Fibroblast of skin of back (primary cell): Measurements from ENCODE around the gene PLSCR4.
"Not testable (repeated sequence)": the region's sequence is repeated elsewhere in the genome, so short reads cannot be mapped to it uniquely, and the experiment has no call there.

Experiments used
- DNase-seq: peaks from one replicate; pipeline ENCODE4 v3.0.0-alpha.2; 2013

The PLSCR4 gene

DNA sequence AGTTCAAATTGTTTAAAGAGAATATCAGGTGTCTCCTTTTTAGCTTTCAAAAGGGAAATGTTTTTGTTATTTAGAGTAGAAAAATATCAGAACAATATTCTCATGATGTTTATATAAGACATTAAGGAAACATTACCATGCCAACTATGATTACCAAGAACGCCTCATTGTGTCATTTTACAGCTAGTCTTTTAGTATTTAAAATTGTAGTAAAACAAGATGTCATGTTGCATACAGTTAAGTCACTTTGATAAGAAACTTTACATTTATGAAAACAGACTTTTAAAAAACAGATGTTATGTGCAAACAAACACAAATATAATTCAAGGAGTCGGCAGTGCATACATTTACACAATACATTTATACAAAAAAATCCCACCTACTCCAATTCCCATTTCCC is 4.4 kb downstream of the PLSCR4 start:
- DNase-seq: no peak

- DNase-seq: no peak
Observed at GRCh38 chr3:146243559-146243958, 7.3 kb downstream of the PLSCR4 start.

DNA sequence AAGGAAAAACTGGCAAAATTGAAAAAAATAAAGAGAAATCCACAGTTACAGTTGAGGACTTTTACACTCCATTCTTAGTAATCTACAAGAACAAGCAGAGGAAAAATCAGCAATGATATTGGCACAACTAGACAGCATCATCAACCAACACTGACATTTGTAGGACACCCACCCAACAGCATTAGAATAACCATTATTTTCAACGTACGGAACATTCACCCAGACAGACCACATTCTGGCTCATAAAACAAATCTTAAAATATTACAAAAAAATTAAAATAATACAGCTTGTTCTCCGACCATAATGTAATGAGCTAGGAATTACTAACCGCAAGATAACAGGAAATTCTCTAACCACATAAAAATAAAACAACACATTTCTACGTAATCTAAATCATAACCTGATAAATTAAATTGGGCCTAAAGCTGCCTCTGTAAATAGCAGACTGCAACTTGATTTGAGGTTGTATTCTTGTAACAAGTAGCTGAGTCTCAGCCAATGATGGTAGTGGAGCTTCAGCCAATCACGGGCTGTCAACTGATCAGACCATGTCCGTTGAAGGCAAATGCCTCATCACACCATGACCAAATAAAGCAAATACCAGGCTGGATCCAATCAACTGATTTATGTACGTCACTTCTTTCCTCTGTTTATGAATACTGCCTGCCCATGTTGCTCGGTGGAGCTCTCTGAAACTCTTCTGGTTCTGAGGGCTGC is 9.2 kb downstream of the PLSCR4 start:
- DNase-seq: peak; percentile 13

GRCh38 chr3:146233487-146233886 is 17.4 kb downstream of the PLSCR4 start:
- DNase-seq: no peak

DNA sequence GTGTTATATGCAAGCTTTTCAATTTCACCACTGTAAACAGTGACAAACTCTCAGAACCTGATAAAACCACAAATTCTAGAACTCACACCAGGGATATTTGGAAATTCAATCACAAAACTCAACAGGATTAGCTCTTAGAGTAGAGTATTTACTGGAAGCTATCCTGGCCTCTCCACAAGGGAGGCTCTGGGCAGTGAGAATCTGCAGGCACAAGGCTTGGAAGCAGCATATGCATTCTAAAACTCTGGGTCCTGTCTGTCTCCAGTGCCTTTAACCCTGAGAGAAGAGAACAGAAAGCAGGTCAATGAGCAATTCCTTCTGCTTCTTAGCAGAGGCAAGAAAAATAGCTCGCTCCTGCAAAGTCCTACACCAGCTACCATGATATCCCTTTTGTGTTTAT is 23.4 kb downstream of the PLSCR4 start:
- DNase-seq: no peak

- no peak for DNase-seq
Observed at GRCh38 chr3:146226881-146227280, 24.0 kb downstream of the PLSCR4 start.

- not testable (repeated sequence) for DNase-seq
Observed at GRCh38 chr3:146225458-146225857, 25.4 kb downstream of the PLSCR4 start.

GRCh38 chr3:146223401-146224373 is 27.2 kb downstream of the PLSCR4 start:
- no peak for DNase-seq

GRCh38 chr3:146222204-146223046 is 28.5 kb downstream of the PLSCR4 start:
- peak; percentile 7 for DNase-seq

DNA sequence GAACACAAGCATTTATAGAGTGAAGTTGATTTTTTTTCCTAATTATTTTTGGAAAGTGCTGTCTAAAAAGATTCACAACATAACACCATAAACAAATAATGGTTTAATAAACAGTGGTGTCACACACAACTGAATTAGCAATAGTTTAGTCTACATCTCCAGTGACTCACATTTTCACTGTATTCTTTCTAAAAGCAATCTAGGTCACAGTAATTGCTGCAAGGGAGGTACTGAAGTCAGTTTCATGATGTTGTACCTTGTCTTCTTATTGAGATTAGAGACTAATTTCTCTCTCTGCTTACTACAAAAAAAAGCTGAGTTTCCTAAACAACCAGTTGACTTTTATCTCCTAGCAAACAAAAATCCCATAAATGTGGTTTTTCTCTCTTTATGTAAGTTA is 29.6 kb downstream of the PLSCR4 start:
- no peak for DNase-seq

GRCh38 chr3:146218880-146219866 is 31.7 kb downstream of the PLSCR4 start:
- DNase-seq: peak; percentile 36

DNA sequence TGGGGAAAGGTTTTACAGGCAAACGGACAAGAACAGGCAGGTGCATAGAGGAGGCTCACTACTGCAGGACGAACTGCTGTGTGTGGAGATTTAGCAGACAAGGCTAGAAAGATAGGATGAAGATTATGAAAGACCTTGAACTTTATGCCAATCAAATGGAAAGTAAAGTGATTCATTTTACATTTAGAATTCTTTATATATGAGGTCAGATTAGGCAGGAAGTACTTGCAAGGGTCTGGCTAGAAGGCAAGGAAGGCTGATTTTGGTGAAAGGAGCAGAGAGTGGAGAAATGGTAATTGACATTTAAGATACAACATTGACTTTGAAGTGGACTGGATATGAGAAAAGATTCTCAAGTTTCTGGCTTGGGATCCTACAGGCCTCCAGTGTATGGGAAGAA is 33.6 kb downstream of the PLSCR4 start:
- peak; percentile 33 for DNase-seq

- DNase-seq: no peak
Observed at GRCh38 chr3:146214493-146214892, 36.4 kb downstream of the PLSCR4 start.

DNA sequence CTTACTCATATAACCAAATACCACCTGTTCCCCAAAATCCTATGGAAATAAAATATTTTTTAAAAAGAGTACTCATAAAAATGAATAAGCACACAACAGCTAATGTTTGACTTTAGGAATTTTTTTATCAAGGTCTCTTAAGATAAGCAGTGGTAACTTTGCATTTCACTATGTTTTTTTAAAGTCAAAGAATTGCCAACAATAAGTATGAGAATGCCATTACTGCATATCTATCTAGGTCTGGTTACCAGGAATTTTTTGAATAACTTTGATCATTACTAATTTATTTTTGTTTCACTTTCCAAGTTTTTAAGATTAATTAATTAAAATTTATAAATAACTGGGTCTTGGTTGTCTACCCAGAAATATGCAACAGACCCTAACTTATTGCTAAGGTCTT is 41.5 kb downstream of the PLSCR4 start:
- peak; percentile 15 for DNase-seq

- DNase-seq: no peak
Observed at GRCh38 chr3:146203776-146204175, 47.1 kb downstream of the PLSCR4 start.

DNA sequence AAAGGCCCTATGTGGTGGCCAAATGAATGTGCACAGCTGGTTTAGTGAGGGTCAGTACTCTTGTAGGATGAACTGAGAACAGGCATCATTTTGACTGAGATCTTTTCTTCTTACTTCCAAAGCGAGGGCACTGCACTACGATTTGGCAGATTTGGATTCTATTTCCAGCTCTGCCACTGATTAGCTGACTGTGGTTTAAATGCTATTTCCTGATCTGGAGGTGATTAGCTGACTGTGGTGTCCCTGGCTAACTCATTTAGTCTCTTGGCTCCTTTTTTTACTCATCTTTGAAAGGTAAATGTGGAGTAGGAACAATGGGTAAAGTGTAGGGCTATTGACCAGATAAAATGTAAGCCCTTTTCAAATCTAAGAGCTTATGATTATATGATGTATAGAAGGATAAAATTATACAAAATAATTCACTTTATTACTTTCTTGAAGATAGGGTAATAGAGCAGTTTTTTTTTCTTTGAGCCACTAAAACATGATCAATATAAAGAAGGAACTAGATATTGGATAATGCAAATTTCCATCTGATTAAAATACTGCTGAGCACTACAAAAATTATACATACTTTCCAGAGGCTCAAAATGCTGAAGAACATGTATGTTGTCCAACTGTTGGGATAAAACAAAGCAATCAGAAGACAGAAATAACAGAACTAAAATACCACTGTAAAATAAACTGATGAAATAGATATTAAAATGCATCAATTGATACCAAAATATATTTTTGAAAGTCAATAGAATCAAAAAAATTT is 50.3 kb downstream of the PLSCR4 start:
- peak; percentile 9 for DNase-seq

DNA sequence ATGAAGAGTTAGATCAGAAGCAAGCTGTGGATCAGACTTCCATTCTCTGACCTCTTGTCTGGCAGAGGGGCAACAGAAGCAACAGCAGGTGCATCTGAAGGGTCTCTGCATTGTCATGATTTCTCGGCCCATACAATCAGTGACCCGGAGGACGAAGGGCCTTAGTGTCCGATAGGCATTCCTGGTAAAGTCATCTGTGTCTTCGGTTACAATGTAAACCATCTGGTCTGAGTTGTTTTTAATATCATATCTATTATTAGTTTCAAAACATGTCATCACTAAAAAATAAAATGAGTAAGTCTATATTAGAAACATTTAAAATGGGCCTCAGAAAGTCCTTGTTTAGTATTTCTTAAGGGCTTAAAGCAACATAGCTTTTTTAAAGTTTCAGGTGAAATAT is 51.1 kb downstream of the PLSCR4 start:
- DNase-seq: no peak

GRCh38 chr3:146196789-146197188 is 54.1 kb downstream of the PLSCR4 start:
- no peak for DNase-seq

DNA sequence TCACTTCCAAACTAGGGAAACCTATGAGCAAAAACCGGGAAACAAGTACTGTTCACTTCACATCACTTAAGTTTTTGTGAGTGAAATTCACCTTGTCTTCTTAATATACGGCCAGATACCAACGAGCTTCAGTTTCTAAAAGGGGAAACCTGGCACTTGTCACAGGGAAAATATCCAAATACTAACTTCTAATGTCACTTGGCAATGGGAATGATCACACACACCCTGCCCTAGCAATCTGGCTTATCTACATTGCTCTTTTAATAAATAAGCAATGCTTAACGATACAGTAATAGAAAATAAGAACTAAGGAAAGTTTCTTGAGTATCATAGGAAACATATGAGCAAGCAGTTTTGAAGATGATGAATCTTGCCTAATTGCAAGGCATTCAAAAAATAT is 55.3 kb downstream of the PLSCR4 start:
- DNase-seq: no peak

DNA sequence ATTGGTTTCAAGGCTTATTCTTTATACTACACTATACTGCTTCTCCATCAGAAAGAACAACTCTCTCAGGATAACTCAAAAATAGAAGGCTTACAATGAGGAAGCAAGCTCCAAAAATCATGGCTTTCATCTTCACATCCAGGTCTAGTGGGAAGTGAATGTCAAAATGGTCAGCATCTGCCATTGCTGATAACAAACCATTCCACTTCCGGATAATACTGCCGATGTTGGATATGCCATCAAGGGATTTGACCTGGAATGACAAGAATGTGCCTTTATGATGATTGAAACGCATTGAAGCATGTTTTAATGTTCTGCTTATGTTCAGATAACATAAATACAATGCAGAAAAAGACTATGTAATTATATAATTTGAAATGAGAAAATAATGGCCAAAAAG is 55.9 kb downstream of the PLSCR4 start:
- DNase-seq: no peak

DNA sequence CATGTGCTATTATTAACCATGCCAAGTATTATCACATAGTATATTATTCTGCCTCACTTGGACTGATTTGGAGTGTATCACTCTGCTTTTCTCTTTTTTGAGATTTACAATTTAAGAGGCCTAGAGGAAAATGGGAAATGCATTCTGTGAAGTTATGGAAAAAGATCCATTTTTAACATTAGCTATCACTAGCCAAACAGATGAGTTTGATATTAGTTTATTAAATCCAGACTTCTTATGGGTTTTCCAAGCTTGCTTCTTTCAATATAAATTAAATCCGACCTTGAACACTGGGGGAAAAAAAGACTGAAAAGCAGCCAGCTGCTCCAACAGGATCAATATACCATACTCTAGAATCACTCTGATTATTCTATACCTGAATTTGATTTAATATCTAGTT is 59.9 kb downstream of the PLSCR4 start:
- no peak for DNase-seq
